Mammary epithelial cell (primary cell): ENCODE measurements around the gene NFAT5.
"Not testable (repeated sequence)": the region's sequence is repeated elsewhere in the genome, so short reads cannot be mapped to it uniquely, and the experiment has no call there.

Experiments
- EZH2 ChIP-seq: IDR thresholded peaks from 2 replicates; pipeline ENCODE4 v1.6.1; 2012; ENCODE audit warnings: low read length, inconsistent platforms, borderline replicate concordance
- TF ChIP-seq, protein P1 (sequence below), 2 donors: IDR thresholded peaks in 1 of 2; conservative IDR thresholded peaks in 1 of 2; 2 replicates each; pipeline ENCODE4 v1.5.1; 2011 to 2012; ENCODE audit warnings: inconsistent platforms in 2 of 2, low read length in 2 of 2, mild to moderate bottlenecking in 2 of 2, control low read depth in 1 of 2, low read depth in 1 of 2; ENCODE audit not compliant: insufficient read depth in 1 of 2; ENCODE audit errors: extremely low read depth in 1 of 2

DNA sequence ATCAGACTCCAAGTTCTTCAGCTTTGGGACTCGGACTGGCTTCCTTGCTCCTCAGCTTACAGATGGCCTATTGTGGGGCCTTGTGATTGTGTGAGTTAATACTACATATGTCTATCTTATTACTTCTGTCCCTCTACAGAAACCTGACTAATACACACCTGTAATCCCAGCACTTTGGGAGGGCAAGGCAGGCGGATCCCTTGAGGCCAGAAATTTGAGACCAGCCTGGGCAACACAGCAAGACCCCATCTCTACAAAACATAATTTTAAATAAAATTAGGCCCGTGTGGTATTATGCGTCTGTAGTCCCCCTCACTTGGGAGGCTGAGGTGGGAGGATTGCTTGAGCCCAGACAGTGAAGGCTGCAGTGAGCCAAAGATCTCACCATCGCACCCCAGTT, 165.5 kb downstream of the NFAT5 start:
- not testable (repeated sequence) for TF ChIP-seq EZH2
- TF ChIP-seq, protein P1, sequence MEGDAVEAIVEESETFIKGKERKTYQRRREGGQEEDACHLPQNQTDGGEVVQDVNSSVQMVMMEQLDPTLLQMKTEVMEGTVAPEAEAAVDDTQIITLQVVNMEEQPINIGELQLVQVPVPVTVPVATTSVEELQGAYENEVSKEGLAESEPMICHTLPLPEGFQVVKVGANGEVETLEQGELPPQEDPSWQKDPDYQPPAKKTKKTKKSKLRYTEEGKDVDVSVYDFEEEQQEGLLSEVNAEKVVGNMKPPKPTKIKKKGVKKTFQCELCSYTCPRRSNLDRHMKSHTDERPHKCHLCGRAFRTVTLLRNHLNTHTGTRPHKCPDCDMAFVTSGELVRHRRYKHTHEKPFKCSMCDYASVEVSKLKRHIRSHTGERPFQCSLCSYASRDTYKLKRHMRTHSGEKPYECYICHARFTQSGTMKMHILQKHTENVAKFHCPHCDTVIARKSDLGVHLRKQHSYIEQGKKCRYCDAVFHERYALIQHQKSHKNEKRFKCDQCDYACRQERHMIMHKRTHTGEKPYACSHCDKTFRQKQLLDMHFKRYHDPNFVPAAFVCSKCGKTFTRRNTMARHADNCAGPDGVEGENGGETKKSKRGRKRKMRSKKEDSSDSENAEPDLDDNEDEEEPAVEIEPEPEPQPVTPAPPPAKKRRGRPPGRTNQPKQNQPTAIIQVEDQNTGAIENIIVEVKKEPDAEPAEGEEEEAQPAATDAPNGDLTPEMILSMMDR (conservative IDR thresholded peaks at IDR 0.05 in 1 of 2, IDR thresholded peaks at IDR 0.05 in 1 of 2; ENCODE audit: extremely low read depth in 1 of 2, insufficient read depth in 1 of 2, low read depth in 1 of 2, low read length in 2 of 2): not testable (repeated sequence)
